Nephron (organoid): Measurements from ENCODE around the gene OSBP2.

ENCODE experiments used
- H3K27ac Mint-ChIP-seq, 3 experiments: 2 replicates each; pipeline ENCODE4 v1.8.0; 2020; ENCODE audit warnings: mixed read lengths in 3 of 3, mild to moderate bottlenecking in 2 of 3, moderate library complexity in 1 of 3
- H3K27me3 Mint-ChIP-seq: 2 replicates; pipeline ENCODE4 v1.8.0; 2021; ENCODE audit warnings: low read depth, mild to moderate bottlenecking, moderate library complexity, mixed read lengths
- H3K36me3 Mint-ChIP-seq: 2 replicates; pipeline ENCODE4 v1.8.0; 2020; ENCODE audit warnings: low read depth, mixed read lengths
- H3K4me1 Mint-ChIP-seq: 2 replicates; pipeline ENCODE4 v1.8.0; 2020; ENCODE audit warnings: mixed read lengths
- H3K4me3 Mint-ChIP-seq, 3 experiments: 2 replicates each; pipeline ENCODE4 v1.8.0; 2020; ENCODE audit warnings: mild to moderate bottlenecking in 3 of 3, mixed read lengths in 3 of 3, moderate library complexity in 2 of 3
- H3K9me3 Mint-ChIP-seq: 2 replicates; pipeline ENCODE4 v1.8.0; 2020; ENCODE audit warnings: mixed read lengths
- CTCF ChIP-seq, 3 experiments: fragments of 200-600 bp; sonication (generic); IDR thresholded peaks; one replicate each; pipeline ENCODE4 v1.5.0; 2021; ENCODE audit warnings: antibody characterized with exemption in 3 of 3; ENCODE audit not compliant: unreplicated experiment in 3 of 3

The OSBP2 gene

GRCh38 chr22:30783021-30783420, 88.3 kb downstream of the OSBP2 start:
- H3K27ac Mint-ChIP-seq = no peak overlapping the region
- H3K4me3 Mint-ChIP-seq = no peak overlapping the region
- no peak for TF ChIP-seq CTCF (IDR thresholded peaks at IDR 0.05; ENCODE audit: unreplicated experiment in 3 of 3)
- no peaks in the 10 kb centered on the region for H3K9me3 Mint-ChIP-seq
- no peaks in the 10 kb centered on the region for H3K36me3 Mint-ChIP-seq
- peaks cover 22% of the 10 kb centered on the region for H3K27me3 Mint-ChIP-seq
- peaks cover 4% of the 10 kb centered on the region for H3K4me1 Mint-ChIP-seq

- no peaks in the 10 kb centered on the region for H3K36me3 Mint-ChIP-seq
- no peaks in the 10 kb centered on the region for H3K4me1 Mint-ChIP-seq
Observed at GRCh38 chr22:30785527-30785926, 90.9 kb downstream of the OSBP2 start.

GRCh38 chr22:30790366-30790765, 95.7 kb downstream of the OSBP2 start:
- Mint-ChIP-seq H3K9me3 (peaks cover 5% of the 10 kb centered on the region), H3K27ac (no peak overlapping the region), H3K4me3 (no peak overlapping the region), H3K27me3 (peaks cover 18% of the 10 kb centered on the region), H3K36me3 (no peaks in the 10 kb centered on the region), H3K4me1 (no peaks in the 10 kb centered on the region)
- TF ChIP-seq CTCF (IDR thresholded peaks at IDR 0.05; ENCODE audit: unreplicated experiment in 3 of 3) = no peak

More at GRCh38 chr22:30785527-30785926, 90.9 kb downstream of the OSBP2 start:
- H3K27ac Mint-ChIP-seq = no peak overlapping the region
- TF ChIP-seq CTCF (IDR thresholded peaks at IDR 0.05; ENCODE audit: unreplicated experiment in 3 of 3) = no peak
- H3K4me3 Mint-ChIP-seq = no peak overlapping the region
- peaks cover 24% of the 10 kb centered on the region for H3K27me3 Mint-ChIP-seq
- H3K9me3 Mint-ChIP-seq = no peaks in the 10 kb centered on the region

GRCh38 chr22:30792456-30792855, 97.8 kb downstream of the OSBP2 start:
- no peaks in the 10 kb centered on the region for H3K36me3 Mint-ChIP-seq
- H3K4me1 Mint-ChIP-seq = no peaks in the 10 kb centered on the region
- peaks cover 14% of the 10 kb centered on the region for H3K27me3 Mint-ChIP-seq
- TF ChIP-seq CTCF (IDR thresholded peaks at IDR 0.05; ENCODE audit: unreplicated experiment in 3 of 3) = no peak
- H3K9me3 Mint-ChIP-seq = peaks cover 15% of the 10 kb centered on the region
- H3K27ac Mint-ChIP-seq = no peak overlapping the region
- H3K4me3 Mint-ChIP-seq = no peak overlapping the region

GRCh38 chr22:30795118-30795517, 100.4 kb downstream of the OSBP2 start:
- no peaks in the 10 kb centered on the region for H3K4me1 Mint-ChIP-seq
- TF ChIP-seq CTCF (IDR thresholded peaks at IDR 0.05; ENCODE audit: unreplicated experiment in 3 of 3) = no peak
- no peaks in the 10 kb centered on the region for H3K36me3 Mint-ChIP-seq
- H3K27me3 Mint-ChIP-seq = peaks cover 22% of the 10 kb centered on the region
- H3K4me3 Mint-ChIP-seq = no peak overlapping the region
- no peak overlapping the region for H3K27ac Mint-ChIP-seq
- peaks cover 15% of the 10 kb centered on the region for H3K9me3 Mint-ChIP-seq

- Mint-ChIP-seq H3K27me3 (peaks cover 84% of the 10 kb centered on the region), H3K4me1 (no peaks in the 10 kb centered on the region), H3K36me3 (no peaks in the 10 kb centered on the region), H3K9me3 (peaks cover 3% of the 10 kb centered on the region), H3K27ac (no peak overlapping the region), H3K4me3 (peak overlapping the region in 1 of 3 experiments; percentile 15)
- TF ChIP-seq CTCF (IDR thresholded peaks at IDR 0.05; ENCODE audit: unreplicated experiment in 3 of 3) = no peak
Observed at GRCh38 chr22:30801695-30802094, 107.0 kb downstream of the OSBP2 start.
